ENCODE results near the gene PORCN.
"Not testable (repeated sequence)": the region's sequence is repeated elsewhere in the genome, so short reads cannot be mapped to it uniquely, and the experiment has no call there.

Gene PORCN

GRCh38 chrX:48514126-48514806 is 5.5 kb downstream of the PORCN start:
- DNase-seq = no peak

DNA sequence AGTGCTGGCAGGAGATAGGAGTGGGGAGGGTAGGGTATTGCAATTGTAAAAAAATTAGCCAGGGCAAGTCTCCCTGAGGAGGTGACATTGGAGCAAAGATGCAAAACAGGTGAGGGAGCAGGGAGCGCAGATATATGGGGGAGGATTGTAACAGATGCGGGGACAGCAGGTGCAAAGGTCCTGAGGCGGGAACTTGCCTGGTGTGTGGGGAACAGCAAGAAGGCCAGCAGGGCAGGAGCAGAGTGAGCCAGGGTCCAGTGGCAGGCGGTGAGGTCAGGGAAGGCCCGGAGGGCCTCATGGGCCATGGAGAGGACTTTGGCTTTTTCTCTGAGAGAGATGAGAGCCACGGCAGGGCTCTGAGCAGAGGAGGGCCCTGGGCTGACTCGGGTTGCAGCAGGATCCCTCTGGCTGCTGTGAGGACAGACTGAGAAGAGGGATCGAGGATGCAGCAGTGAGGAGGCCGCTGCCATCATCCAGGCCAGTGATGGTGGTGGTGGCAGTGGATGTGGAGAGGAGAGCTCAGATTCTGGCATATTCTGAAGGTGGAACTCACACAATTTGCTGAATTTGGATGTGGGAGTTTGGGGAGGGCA is 6.2 kb downstream of the PORCN start:
- DNase-seq = no peak

DNA sequence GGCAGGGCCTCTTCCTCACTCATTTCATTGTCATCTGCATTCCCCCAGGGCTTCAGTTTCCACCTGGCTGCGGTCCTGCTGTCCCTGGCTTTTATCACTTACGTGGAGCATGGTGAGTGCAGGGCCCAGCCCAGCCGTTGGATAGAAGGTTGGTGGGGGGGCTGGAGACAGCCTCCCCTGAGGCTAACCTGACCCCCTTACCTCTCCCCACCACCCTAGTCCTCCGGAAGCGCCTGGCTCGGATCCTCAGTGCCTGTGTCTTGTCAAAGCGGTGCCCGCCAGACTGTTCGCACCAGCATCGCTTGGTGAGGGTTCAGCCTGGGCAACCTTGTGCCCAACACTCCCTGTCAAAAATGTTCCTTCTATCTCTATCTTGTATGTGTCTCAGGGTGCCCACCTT is 7.0 kb downstream of the PORCN start:
- DNase-seq = no peak

- no peak for DNase-seq
These were observed 7.5 kb downstream of the PORCN start for GRCh38 chrX:48516285-48516684.

- DNase-seq = no peak
These were observed 8.2 kb downstream of the PORCN start for GRCh38 chrX:48516987-48517386.

DNA sequence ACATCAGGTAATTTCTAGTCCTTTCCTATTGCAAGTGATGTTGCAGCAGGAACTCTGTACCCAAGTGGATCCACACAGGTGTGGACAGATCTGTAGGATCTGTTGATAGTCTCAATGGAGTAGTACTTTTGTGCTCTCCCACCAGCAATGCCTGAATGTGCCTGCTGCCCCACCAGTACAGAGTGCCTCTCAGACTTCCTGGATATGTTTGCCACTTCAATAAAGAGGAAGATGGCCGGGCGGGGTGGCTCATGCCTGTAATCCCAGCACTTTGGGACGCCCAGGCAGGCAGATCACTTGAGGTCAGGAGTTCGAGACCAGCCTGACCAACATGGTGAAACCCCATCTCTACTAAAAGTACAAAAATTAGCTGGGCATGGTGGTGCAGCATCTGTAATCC is 10.7 kb downstream of the PORCN start:
- DNase-seq = peak in 1 of 2 experiments; percentile 8

DNA sequence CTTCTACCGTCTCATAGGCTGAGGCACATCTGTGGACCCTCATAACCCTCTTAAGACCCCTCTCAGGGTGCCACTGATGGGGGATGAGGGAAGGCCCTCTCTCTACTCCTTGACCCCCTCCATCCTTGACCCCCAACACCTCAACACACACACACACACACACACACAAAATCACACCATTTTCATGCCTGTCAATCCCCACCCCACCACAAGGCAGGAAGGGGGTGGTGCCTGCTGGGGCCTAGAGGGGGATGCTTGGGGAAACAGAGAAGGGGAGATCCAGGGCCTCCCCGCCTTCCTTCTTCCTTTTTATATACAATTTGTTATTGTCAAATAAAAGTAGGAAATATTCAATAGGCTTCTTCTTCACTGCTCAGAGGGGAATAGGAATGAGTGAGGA is 11.7 kb downstream of the PORCN start:
- no peak for DNase-seq

DNA sequence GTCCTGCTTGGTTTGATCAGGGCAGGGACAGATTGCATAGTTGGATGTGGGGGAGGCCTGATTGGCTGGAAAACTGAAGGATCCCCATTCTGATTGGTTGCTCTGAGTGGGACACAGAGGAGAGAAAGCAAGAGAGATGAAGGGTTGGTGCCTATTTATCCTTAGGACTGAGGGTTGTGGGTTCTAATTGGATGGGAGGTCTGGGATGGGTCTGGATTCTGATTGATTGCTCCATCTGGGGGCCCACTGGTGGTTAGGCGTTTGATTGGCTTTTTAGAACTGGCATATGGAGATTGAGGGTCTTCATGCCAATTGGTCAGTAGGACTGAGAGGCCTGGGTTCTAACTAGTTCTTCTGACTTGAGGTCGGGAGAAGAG is 12.2 kb downstream of the PORCN start:
- DNase-seq = no peak

DNA sequence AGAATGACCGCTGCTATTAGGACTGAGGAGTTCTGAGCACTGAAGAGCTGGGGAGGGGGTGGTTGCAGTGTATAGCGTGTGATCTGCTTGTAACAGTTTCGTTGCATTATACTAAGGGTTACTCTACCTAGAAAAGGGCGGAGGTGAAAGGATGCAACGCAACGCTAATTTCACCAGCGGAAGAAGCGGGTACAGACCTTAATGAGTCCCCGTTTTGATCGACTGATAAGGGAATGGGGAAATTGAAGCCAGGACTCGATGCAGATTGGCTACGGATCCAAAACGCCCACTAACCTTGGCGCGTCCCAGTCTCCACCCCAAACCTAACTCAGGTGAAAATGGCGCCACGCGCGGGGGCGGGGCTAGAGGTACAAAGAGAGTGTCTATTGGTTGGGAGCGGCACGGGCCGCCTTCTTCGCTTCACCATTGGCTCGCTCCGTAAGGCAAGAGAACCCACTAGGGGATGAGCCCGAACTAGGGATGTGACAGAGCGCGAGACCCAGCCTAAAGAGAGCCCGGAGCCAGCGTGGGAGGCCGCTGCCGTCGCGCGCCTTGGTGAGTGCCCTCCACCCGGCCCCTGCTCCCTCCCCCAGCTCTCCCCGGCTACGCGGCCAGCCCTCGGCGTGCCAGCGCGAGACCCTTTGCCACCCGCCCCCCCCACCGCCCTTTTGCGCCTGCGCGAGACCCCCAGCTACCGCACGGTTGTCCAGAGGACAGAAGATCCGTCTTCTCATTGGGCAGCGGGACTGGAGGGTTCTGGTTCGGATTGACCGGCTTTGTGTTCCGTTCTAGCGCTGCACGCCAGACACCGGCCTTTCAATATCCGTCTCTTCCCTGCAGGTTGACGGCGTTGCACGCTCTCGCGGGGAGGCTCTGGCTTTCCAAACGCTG is 12.8 kb downstream of the PORCN start, which contains the start of gene EBP:
Gene EBP (plus strand): TSS at position 456 of the 891 bp plus-strand sequence. CDS start 1,964 bp downstream, outside the sequence.
- DNase-seq = peak; percentile 88 to 93

DNA sequence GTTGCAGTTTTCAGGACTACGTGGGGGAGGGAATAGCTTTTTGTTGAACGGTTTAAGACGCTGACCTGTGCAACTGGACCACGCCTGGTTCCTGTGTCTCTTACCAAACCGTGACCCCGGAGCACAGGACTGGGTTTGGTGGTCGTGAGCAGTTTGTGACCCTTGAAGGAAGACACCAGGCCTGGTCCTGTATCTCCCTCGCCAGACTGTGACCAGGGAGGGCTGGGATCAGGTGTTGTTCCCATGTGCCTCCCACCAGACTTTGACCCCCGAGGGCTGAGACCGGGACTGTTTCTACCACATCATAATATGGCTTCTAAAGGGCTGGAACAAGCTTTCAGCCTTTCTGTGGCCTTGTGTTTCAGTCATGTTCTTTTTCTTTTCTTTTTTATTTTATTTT is 13.5 kb downstream of the PORCN start:
- no peak for DNase-seq

- DNase-seq = no peak
These were observed 14.9 kb downstream of the PORCN start for GRCh38 chrX:48523682-48524081.

GRCh38 chrX:48525853-48526252 is 17.1 kb downstream of the PORCN start:
- not testable (repeated sequence) for DNase-seq

DNA sequence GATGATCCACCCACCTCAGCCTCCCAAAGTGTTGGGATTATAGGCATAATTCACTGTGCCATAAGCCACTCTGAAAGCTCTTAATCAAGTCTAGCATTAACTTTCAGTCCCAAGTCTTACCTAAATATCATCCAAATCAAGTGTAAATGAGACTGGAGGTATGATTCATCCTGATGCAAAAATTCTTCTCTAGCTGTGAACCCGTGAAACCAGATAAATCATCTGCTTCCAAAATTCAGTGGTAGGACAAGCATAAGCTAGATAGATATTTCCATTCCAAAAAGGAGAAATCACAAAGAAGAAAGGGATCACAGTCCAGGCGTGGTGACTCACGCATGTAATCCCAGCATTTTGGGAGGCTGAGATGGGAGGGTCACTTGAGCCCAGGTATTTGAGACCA is 21.9 kb downstream of the PORCN start:
- no peak for DNase-seq

- no peak for DNase-seq
These were observed 22.7 kb downstream of the PORCN start for GRCh38 chrX:48531358-48531959.

GRCh38 chrX:48532161-48532560 is 23.4 kb downstream of the PORCN start:
- DNase-seq = no peak

DNA sequence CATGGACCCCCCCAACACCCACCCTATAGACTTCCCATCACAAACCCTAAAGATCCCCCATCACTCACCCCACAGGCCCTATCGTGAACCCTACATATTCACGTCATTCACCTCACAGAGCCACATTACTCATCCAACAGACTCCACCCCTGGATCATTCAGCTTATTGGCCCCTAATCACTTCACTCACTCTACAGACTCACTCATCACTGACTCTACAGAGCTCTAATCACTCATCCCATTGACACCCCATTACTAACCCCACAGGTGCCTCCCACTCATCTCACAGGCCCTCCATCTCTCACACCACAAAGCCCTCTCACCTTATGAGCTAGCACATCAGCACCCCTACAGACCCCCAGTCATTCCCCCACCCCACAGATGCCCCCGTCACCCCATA is 24.4 kb downstream of the PORCN start:
- no peak for DNase-seq

- no peak for DNase-seq
These were observed 30.0 kb downstream of the PORCN start for GRCh38 chrX:48538641-48539344.

DNA sequence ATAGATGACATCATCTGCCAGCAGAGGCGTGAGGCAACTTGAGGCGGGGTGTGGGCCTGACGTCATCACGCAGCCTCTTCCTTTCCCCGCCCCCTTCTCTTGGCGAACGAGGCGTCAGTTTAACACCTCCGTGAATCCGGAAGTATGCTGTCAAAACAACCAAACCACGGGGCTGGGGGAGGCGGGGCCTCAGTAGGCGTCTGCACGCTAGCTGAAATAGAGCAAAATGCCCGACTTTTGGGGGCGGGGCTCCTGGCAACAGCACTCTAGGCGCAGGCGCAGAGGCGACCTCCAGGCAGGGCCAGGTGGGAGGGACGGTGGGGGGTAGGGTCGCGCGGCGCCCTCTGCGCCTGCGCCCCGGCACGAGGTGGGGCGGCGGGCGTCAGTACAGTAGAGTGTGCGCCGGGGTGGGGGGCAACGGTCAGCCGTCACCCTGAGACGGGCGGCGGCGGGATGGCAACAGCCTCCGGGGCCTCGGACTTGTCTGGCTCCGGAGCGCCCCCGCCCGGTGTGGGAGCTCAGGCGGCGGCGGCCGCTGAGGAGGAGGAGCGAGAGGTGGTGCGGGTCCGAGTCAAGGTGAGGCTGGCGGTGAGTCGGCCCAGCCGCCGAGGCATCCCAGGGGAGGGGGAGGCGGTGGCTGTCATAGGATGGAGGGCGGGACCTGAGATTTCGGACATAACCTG is 30.7 kb downstream of the PORCN start, which contains the start of gene TBC1D25:
Gene TBC1D25 (plus strand): TSS at position 370 of the 683 bp plus-strand sequence. CDS start 84 bp downstream, at position 454.
- peak; percentile 86 to 89 for DNase-seq

- DNase-seq = peak; percentile 1 to 19
These were observed 31.2 kb downstream of the PORCN start for GRCh38 chrX:48540028-48540375.

DNA sequence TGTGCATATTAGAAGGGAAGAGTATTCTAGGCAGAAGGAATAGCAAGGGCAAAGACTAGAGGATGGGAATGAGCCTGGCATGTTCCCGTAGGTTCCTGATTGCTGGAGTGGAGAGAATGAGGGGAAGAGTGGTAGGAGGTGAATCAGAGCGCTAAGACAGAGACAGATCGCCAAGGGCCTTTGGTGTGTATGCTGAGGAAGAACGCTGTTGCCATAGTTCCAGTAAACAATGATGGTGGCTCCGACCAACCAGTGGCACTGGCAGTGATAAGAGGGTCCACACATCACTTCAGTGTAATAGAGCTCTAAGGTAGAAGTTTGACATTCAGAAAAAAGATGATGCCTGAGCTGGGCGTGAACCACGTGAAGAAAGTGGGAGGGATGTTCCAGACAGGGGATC is 31.7 kb downstream of the PORCN start:
- DNase-seq = no peak

GRCh38 chrX:48541140-48541814 is 32.5 kb downstream of the PORCN start:
- no peak for DNase-seq
